ENCODE measurements around the gene DDAH1. TPM values are rescaled to one million over a fixed set of nuclear protein-coding genes. Genes with fewer than 3 reads are reported as not detected.
"Not testable (repeated sequence)": the region's sequence is repeated elsewhere in the genome, so short reads cannot be mapped to it uniquely, and the experiment has no call there.

DDAH1 gene
- 15.2 TPM for polyA plus RNA-seq (2013, experiment 1 of 4)
- 12.8 TPM for polyA plus RNA-seq (2013, experiment 2 of 4)
- polyA plus RNA-seq (2013, experiment 3 of 4), result 10.8 TPM
- polyA plus RNA-seq (2013, experiment 4 of 4), result 11.4 TPM

DNA sequence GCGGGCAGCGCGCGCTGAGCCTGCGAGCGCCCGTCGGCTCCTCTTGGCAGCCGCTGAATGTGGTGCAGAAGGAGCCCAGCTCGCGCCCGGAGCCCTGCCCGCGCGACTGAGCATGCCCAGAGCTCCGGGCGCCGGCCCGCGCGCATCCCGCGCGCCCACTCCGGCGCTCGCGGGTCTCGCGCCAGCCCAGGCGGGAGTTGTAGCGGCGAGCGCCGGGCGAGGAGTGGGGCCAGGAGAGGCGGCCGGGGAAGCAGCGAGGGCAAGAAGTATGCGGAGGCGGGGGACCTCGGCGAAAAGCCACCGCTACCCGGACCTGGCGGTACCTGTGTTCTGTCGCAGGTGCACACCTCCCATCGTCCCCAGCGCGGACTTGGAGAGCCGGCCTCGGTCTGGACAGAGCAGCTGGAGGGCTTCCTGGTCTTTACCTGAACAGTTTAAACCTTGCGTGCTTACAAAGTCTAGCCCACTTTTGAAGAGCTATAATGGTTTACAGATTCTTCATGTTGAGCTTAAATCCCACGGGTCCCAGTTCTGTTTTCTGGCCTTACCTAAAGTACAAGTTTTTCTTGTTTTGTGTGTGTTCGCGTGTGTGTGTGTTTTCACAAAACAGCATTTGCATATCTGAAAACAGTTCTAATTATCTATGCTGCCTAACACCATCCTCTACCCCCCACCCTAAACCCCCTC lies at the start of gene DDAH1:
Gene DDAH1 (minus strand): TSS at position 61 of the 687 bp plus-strand sequence. CDS start 114 bp downstream, outside the sequence.
- Histone ChIP-seq H3K4me1 (ENCODE audit: control insufficient read depth, insufficient read depth, low read length) (no peaks in the 10 kb centered on the region), H3K36me3 (ENCODE audit: control insufficient read depth, insufficient read depth, low read length) (no peaks in the 10 kb centered on the region), H3K4me3 (ENCODE audit: insufficient read depth, low read depth, low read length) (peak within 1 kb of the TSS; percentile 51), H3K9me3 (ENCODE audit: control insufficient read depth, low read length) (no peaks in the 10 kb centered on the region), H3K27me3 (ENCODE audit: control insufficient read depth, insufficient read depth, low read length, poor library complexity, severe bottlenecking) (peaks cover 40% of the 10 kb centered on the region), H3K27ac (ENCODE audit: insufficient read depth, low read depth, low read length, poor library complexity, severe bottlenecking) (no peak within 1 kb of the TSS)
- 5% methylated on average over 56 of the region's 56 CpGs for WGBS, 2 experiments

DNA sequence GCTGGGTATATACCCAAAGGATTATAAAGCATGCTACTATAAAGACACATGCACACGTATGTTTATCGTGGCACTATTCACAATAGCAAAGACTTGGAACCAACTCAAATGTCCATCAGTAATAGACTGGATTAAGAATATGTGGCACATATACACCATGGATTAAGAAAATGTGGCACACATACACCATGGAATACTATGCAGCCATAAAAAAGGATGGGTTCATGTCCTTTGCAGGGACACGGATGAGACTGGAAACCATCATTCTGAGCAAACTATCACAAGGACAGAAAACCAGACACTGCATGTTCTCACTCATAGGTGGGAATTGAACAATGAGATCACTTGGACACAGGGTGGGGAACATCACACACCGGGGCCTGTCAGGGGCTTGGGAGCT lies 49.0 kb upstream of the DDAH1 start:
- WGBS, 2 experiments, result 93 to 95% methylated on average over 4 of the region's 4 CpGs

DNA sequence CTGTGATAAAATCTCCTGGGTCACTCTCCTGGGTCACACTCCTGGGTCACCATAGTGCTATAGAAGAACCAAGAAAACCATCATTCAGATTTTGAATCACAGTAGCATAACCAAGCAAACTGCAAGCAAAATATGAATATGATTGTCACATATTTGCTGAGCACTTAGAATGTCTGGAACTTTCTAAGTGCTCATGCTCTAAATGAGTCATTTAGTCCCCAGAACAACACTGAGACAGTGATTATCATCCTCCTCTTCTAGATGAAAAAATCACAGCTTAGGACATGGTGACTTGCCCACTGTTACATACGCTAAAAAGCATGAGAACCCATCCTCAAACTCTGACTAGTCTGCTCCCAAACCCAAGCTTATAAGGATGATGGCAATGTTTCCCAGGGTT lies 39.5 kb upstream of the DDAH1 start:
- no peaks in the 10 kb centered on the region for H3K36me3 ChIP-seq (ENCODE audit: control insufficient read depth, insufficient read depth, low read length)
- WGBS, 2 experiments, result 92 to 100% methylated on average over 1 of the region's 1 CpG
- H3K27ac ChIP-seq (ENCODE audit: insufficient read depth, low read depth, low read length, poor library complexity, severe bottlenecking), result no peak overlapping the region
- no peak overlapping the region for H3K4me3 ChIP-seq (ENCODE audit: insufficient read depth, low read depth, low read length)
- H3K27me3 ChIP-seq (ENCODE audit: control insufficient read depth, insufficient read depth, low read length, poor library complexity, severe bottlenecking), result no peaks in the 10 kb centered on the region
- no peaks in the 10 kb centered on the region for H3K4me1 ChIP-seq (ENCODE audit: control insufficient read depth, insufficient read depth, low read length)
- H3K9me3 ChIP-seq (ENCODE audit: control insufficient read depth, low read length), result no peaks in the 10 kb centered on the region

More for the DNA sequence above, 49.0 kb upstream of the DDAH1 start:
- H3K4me1 ChIP-seq (ENCODE audit: control insufficient read depth, insufficient read depth, low read length); H3K36me3 ChIP-seq (ENCODE audit: control insufficient read depth, insufficient read depth, low read length); H3K9me3 ChIP-seq (ENCODE audit: control insufficient read depth, low read length); H3K27ac ChIP-seq (ENCODE audit: insufficient read depth, low read depth, low read length, poor library complexity, severe bottlenecking); H3K27me3 ChIP-seq (ENCODE audit: control insufficient read depth, insufficient read depth, low read length, poor library complexity, severe bottlenecking); H3K4me3 ChIP-seq (ENCODE audit: insufficient read depth, low read depth, low read length): not testable (repeated sequence)

DNA sequence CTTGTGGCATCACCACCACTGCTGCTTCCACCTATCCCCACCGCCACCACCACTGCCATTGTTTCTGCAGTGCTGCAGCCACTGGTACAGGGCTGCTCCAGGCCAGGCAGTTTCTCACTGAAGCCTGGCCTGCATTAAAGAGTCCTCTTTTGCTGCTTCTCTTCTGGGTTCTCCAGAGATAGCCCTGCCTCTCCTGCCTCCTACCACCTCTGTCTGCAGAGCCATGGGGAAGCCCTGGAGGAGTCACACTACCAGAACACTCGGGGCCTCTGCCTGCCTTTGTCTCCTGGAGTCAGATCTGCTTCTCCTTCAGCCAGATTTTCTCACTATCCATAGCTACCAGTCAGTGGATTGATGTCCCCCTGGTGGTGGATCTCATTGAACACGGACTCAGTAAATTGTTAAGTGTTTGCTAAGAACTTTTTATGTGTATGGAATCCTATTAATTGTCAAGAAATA lies 37.7 kb upstream of the DDAH1 start:
- no peaks in the 10 kb centered on the region for H3K36me3 ChIP-seq (ENCODE audit: control insufficient read depth, insufficient read depth, low read length)
- H3K27ac ChIP-seq (ENCODE audit: insufficient read depth, low read depth, low read length, poor library complexity, severe bottlenecking), result no peak overlapping the region
- WGBS, 2 experiments, result 43 to 56% methylated on average over 3 of the region's 3 CpGs
- H3K4me3 ChIP-seq (ENCODE audit: insufficient read depth, low read depth, low read length), result no peak overlapping the region
- H3K9me3 ChIP-seq (ENCODE audit: control insufficient read depth, low read length), result no peaks in the 10 kb centered on the region
- no peaks in the 10 kb centered on the region for H3K27me3 ChIP-seq (ENCODE audit: control insufficient read depth, insufficient read depth, low read length, poor library complexity, severe bottlenecking)
- no peaks in the 10 kb centered on the region for H3K4me1 ChIP-seq (ENCODE audit: control insufficient read depth, insufficient read depth, low read length)

DNA sequence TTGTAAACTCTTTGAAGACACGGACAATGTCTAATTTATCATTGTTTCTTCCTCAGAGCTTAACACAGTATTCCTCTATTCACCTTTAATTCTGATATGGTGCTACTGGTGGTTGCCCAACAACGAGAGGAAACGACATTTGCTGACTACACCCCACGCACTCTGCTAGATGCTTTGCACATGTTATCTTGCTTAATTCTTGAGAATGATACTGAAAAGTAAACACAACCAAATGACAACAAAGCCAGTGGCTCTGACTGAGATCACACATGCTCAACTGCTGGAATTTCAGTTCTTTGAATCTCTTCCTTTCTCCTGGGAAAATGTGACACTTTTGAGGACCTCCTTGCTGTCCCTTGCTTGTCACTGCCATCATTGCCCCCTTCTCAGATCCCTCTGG lies 37.2 kb upstream of the DDAH1 start:
- no peak overlapping the region for H3K4me3 ChIP-seq (ENCODE audit: insufficient read depth, low read depth, low read length)
- no peaks in the 10 kb centered on the region for H3K4me1 ChIP-seq (ENCODE audit: control insufficient read depth, insufficient read depth, low read length)
- H3K27me3 ChIP-seq (ENCODE audit: control insufficient read depth, insufficient read depth, low read length, poor library complexity, severe bottlenecking), result no peaks in the 10 kb centered on the region
- 70 to 71% methylated on average over 4 of the region's 4 CpGs for WGBS, 2 experiments
- no peak overlapping the region for H3K27ac ChIP-seq (ENCODE audit: insufficient read depth, low read depth, low read length, poor library complexity, severe bottlenecking)
- no peaks in the 10 kb centered on the region for H3K36me3 ChIP-seq (ENCODE audit: control insufficient read depth, insufficient read depth, low read length)
- no peaks in the 10 kb centered on the region for H3K9me3 ChIP-seq (ENCODE audit: control insufficient read depth, low read length)

DNA sequence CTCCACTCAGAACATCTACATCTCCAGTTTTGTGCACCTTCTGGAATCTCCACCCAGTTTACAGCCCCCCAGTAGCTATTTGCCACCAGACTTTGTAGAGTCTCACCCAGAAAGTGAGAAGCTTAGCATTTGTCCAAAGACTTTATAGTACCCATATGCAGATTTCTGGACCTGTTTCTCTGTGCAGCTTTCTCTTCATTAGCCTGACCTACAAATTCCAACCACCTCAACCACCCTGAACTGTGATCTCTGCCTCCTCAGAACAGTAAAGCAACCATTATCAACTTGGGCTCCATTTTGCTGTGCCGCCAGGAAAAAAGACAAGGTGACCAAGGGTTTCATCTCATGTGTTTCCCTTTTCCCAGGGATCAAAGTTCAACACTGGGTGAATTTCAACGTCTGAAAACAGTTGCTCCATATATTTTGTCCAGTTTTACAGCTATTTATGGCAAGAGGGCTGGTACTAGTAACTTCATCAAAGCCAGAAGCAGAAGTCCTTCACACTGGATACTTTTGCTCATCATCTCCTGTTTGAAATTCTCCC lies 36.5 kb upstream of the DDAH1 start:
- no peak overlapping the region for H3K27ac ChIP-seq (ENCODE audit: insufficient read depth, low read depth, low read length, poor library complexity, severe bottlenecking)
- no peaks in the 10 kb centered on the region for H3K4me1 ChIP-seq (ENCODE audit: control insufficient read depth, insufficient read depth, low read length)
- H3K9me3 ChIP-seq (ENCODE audit: control insufficient read depth, low read length), result no peaks in the 10 kb centered on the region
- no peak overlapping the region for H3K4me3 ChIP-seq (ENCODE audit: insufficient read depth, low read depth, low read length)
- WGBS, 2 experiments, result 94 to 95% methylated on average over 2 of the region's 2 CpGs
- no peaks in the 10 kb centered on the region for H3K36me3 ChIP-seq (ENCODE audit: control insufficient read depth, insufficient read depth, low read length)
- H3K27me3 ChIP-seq (ENCODE audit: control insufficient read depth, insufficient read depth, low read length, poor library complexity, severe bottlenecking), result no peaks in the 10 kb centered on the region

DNA sequence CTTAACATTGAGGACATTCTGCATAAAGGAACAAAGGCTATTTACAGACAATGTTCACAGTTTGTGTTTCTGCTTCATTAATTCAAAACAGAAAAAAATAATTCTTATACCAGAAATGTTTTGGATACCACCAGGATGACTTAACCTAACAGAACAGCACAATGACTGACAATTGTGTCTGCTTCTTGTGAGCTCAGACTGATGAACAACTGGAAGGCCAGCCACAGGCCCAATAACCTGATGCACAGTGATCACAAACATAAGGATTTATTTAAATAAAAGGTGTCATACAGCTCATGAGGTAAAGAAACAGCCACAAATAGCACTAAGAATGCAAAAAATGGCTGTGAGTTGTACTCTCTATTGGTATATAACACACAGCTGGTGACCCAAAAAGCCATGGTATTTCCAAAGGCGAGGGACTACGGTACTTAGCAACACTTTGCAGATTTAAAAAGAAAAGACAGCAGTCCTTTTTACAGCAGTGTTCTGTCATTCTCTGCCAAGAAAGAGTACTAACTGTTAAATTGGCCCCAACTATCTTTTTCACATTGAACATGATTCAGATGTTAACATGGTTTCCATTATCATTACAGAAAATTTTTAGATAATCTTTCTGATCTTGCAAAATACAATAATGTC lies 32.1 kb upstream of the DDAH1 start:
- Histone ChIP-seq H3K36me3 (ENCODE audit: control insufficient read depth, insufficient read depth, low read length) (no peaks in the 10 kb centered on the region), H3K4me1 (ENCODE audit: control insufficient read depth, insufficient read depth, low read length) (no peaks in the 10 kb centered on the region), H3K9me3 (ENCODE audit: control insufficient read depth, low read length) (no peaks in the 10 kb centered on the region), H3K4me3 (ENCODE audit: insufficient read depth, low read depth, low read length) (no peak overlapping the region), H3K27me3 (ENCODE audit: control insufficient read depth, insufficient read depth, low read length, poor library complexity, severe bottlenecking) (no peaks in the 10 kb centered on the region), H3K27ac (ENCODE audit: insufficient read depth, low read depth, low read length, poor library complexity, severe bottlenecking) (no peak overlapping the region)
- WGBS, 2 experiments, result 80 to 94% methylated on average over 2 of the region's 2 CpGs

DNA sequence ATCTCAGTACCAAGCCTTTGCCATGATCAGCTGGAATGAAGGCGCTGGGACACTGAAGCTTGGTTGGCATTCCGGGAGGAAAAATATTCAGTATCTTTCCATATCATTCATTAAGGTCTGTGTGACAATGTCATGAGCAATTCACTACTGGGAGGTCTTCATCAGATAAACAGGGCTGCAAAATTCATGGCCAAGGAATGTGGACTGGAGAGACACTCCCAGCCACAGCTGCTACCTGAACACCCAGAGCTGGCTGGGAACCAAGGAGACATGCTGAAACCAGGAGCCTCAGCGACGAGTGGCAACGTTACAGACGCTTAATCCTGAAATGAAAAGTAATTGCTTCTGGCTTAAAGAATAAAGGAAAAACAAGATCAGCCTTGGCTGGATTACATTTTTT lies 30.6 kb upstream of the DDAH1 start:
- Histone ChIP-seq H3K36me3 (ENCODE audit: control insufficient read depth, insufficient read depth, low read length) (no peaks in the 10 kb centered on the region), H3K4me1 (ENCODE audit: control insufficient read depth, insufficient read depth, low read length) (no peaks in the 10 kb centered on the region), H3K9me3 (ENCODE audit: control insufficient read depth, low read length) (no peaks in the 10 kb centered on the region), H3K4me3 (ENCODE audit: insufficient read depth, low read depth, low read length) (no peak overlapping the region), H3K27me3 (ENCODE audit: control insufficient read depth, insufficient read depth, low read length, poor library complexity, severe bottlenecking) (no peaks in the 10 kb centered on the region), H3K27ac (ENCODE audit: insufficient read depth, low read depth, low read length, poor library complexity, severe bottlenecking) (no peak overlapping the region)
- WGBS, 2 experiments, result 92 to 96% methylated on average over 6 of the region's 6 CpGs

DNA sequence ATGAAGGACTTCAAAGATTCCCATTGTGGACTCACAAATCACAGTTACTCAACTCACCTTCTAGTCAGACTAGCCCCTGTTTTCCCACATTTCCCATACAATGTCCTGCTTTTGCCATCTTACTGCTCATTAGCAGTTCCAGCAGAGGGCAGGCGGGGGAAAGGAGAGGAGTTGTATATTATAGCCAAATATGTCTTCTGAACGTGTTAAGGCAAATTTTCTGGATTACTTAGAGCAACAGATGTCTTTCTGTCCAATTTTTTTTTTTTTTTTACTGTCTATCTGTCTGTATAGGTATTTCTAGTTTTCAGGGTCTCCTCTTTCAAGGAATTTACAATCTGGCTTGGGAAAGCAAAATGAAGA lies 29.9 kb upstream of the DDAH1 start:
- H3K27ac ChIP-seq (ENCODE audit: insufficient read depth, low read depth, low read length, poor library complexity, severe bottlenecking), result no peak overlapping the region

DNA sequence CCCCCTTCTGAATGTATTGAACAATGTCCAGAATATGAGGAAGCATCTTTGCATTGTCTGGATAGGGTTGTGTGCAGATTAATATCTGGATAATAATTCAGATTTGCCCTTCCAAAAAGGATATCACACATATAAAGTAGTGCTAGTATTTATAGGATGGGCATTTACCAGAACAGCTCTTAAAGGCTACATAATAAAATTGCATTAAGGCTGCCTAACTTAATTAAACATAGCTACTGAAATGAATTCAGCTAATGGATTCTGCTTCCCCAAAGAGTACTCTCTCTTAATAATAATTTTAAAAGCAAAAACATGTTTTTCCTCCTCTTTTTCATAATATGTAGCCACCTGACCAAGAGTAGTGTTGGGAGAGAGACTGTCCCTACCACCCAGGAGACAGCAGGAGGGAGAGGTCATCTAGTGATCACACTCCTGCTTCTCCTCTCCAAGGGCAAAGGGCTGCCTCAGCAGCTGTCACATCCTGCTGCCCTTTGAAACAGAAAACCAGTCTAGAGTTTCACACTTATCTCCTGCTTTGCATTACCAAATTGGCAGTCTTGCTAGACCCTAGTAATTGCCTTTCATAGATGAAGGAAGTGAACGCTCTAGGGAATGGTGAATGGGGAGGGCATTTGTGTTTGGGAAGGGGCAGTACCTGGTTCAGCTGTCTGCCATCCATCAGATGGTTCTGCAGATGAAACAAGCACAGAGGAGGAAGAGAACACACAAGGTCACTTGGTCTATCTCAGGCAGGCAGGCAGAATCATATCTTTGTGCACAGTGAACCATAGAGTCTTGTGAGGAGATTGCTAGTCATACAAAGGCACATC lies 29.3 kb upstream of the DDAH1 start:
- Histone ChIP-seq H3K4me3 (ENCODE audit: insufficient read depth, low read depth, low read length) (no peak overlapping the region), H3K9me3 (ENCODE audit: control insufficient read depth, low read length) (no peaks in the 10 kb centered on the region), H3K4me1 (ENCODE audit: control insufficient read depth, insufficient read depth, low read length) (no peaks in the 10 kb centered on the region), H3K27me3 (ENCODE audit: control insufficient read depth, insufficient read depth, low read length, poor library complexity, severe bottlenecking) (no peaks in the 10 kb centered on the region), H3K27ac (ENCODE audit: insufficient read depth, low read depth, low read length, poor library complexity, severe bottlenecking) (no peak overlapping the region), H3K36me3 (ENCODE audit: control insufficient read depth, insufficient read depth, low read length) (no peaks in the 10 kb centered on the region)
- 90 to 94% methylated on average over 1 of the region's 1 CpG for WGBS, 2 experiments

More for the DNA sequence above, 29.9 kb upstream of the DDAH1 start:
- 86 to 90% methylated on average over 2 of the region's 2 CpGs for WGBS, 2 experiments
- no peaks in the 10 kb centered on the region for H3K4me1 ChIP-seq (ENCODE audit: control insufficient read depth, insufficient read depth, low read length)
- H3K9me3 ChIP-seq (ENCODE audit: control insufficient read depth, low read length), result no peaks in the 10 kb centered on the region
- no peak overlapping the region for H3K4me3 ChIP-seq (ENCODE audit: insufficient read depth, low read depth, low read length)
- no peaks in the 10 kb centered on the region for H3K27me3 ChIP-seq (ENCODE audit: control insufficient read depth, insufficient read depth, low read length, poor library complexity, severe bottlenecking)
- no peaks in the 10 kb centered on the region for H3K36me3 ChIP-seq (ENCODE audit: control insufficient read depth, insufficient read depth, low read length)

Measured in ectodermal cell (in vitro differentiated cells).